NCI-H1092 (cell line): ENCODE results near the gene CRY2.
"Not testable (repeated sequence)": the region's sequence is repeated elsewhere in the genome, so short reads cannot be mapped to it uniquely, and the experiment has no call there.

ENCODE experiments used
- DNase-seq: peaks from one replicate; lab custom pipeline; 2025; lab: John Stamatoyannopoulos, UW

The CRY2 gene

DNA sequence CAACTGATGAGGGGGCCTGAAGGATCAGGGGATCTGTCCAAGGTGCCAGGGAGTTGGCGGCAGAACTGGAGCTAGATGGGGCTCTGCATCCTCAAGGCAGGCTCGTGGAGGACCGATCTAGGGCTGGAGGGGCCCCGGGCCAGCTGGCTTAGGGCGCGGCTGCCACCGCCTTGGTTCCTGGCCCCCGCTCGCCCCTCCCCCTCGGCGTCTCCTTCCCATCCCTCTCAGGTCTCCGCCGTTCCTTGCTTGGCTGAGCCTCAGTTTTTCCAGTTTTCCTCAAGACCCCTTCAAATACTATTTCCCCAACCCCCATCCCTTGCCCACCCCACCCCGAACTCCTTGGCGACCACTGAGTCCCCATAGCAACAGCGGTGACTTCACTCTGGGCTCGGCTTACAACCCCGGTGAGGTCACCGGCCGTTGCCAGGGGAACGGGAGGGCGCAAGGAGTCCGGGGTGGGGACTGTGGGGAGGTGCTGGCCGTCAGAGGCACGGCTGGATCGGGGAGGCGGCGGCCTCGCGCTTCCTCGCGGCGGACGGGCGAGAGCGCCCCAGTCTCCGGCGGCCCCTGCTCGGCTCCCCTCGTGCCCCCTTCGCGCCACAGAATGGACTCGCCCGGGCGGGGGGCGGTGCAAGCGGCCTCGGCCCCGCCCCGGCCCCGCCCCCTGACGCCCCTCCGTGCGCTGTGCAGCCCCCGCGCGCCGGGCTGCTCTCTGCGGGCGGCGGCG, 52.3 kb downstream of the CRY2 start:
- peak; percentile 95 for DNase-seq

DNA sequence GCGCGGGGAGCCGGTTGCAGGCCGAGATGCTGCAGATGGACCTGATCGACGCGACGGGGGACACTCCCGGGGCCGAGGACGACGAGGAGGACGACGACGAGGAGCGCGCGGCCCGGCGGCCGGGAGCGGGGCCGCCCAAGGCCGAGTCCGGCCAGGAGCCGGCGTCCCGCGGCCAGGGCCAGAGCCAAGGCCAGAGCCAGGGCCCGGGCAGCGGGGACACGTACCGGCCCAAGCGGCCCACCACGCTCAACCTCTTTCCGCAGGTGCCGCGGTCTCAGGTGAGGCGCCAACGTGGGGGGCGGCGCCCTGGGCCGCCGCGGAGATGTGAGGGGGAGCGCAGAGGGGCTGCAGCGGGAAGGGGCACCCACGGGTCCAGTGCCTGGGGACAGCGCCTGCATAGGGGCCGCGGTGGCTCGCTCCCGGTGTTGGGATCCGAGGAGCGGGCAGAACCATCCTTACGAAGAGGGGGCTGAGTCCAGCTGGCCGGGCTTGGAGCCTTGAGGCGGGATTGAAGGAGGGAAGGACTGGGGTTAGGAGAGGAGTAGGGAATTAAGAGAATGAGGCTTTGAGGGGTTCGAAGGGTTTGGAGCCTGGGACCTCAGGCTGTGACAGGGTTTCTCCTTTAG, 53.0 kb downstream of the CRY2 start:
- not testable (repeated sequence) for DNase-seq

DNA sequence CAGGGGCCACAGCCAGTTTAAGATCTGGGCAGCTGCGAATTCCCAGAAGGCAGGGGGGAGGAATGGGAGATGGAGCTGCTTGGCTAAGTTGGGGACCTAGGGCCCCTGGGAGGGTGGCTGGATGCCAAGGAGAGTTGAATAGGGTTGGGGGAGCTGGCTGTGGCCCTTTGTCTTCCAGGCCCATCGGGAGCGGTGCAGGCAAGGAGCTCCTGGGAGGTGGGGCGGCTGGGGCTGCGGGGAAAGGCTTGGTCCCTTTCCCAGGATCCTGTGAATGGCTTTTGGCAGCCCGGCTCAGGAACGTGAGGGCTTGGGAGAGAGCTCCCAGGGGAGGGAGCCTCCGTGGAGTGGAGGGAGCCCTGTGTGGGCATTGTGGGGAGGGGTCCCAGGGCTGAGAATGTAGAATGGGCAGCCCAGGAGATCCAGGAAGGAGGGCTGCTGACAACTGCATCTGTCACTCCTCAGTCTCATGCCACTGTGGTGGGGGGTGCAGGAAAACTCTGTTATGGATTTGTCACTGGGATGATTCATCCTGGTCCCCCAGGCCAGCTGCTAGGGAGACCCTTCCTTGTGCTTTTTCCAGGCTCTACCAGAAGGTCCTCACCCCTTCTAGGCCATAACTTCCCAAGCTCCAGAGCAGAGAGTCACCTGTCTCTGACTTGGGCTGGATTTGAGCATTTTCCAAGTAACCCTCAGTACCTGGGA, 53.8 kb downstream of the CRY2 start:
- DNase-seq, result peak; percentile 47

DNA sequence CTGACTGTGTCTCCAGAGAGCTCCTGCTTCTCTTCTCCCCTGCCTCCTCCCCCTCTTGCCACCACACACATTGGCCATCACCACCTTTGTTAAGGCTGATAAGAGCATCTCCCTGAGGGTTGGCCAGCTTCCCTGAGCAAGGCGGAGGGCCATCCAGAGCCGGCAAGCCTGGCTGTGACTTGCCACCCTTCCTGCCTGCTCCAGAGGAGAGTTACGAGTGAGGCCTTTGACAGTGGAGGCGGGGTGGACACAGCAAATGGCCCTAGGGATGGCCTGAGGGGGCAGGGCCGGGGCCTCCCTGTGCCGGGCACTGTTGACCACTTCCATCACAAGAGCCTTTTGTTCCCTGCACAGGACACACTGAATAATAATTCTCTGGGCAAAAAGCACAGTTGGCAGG, 54.4 kb downstream of the CRY2 start:
- DNase-seq, result no peak

DNA sequence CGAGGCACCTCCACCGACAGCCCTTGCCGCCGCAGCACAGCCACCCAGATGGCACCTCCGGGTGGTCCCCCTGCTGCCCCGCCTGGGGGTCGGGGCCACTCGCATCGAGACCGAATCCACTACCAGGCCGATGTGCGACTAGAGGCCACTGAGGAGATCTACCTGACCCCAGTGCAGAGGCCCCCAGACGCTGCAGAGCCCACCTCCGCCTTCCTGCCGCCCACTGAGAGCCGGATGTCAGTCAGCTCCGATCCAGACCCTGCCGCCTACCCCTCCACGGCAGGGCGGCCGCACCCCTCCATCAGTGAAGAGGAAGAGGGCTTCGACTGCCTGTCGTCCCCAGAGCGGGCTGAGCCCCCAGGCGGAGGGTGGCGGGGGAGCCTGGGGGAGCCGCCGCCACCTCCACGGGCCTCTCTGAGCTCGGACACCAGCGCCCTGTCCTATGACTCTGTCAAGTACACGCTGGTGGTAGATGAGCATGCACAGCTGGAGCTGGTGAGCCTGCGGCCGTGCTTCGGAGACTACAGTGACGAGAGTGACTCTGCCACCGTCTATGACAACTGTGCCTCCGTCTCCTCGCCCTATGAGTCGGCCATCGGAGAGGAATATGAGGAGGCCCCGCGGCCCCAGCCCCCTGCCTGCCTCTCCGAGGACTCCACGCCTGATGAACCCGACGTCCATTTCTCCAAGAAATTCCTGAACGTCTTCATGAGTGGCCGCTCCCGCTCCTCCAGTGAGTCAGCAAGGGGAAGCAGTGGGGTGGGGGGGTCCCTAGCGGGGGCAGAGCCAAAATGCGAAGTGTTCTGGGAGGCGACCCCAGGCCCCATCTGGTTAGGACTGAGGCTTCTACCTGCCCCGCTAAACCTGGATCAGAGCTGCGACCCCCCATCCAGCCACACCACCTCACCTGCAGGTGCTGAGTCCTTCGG, 55.4 kb downstream of the CRY2 start:
- no peak for DNase-seq

DNA sequence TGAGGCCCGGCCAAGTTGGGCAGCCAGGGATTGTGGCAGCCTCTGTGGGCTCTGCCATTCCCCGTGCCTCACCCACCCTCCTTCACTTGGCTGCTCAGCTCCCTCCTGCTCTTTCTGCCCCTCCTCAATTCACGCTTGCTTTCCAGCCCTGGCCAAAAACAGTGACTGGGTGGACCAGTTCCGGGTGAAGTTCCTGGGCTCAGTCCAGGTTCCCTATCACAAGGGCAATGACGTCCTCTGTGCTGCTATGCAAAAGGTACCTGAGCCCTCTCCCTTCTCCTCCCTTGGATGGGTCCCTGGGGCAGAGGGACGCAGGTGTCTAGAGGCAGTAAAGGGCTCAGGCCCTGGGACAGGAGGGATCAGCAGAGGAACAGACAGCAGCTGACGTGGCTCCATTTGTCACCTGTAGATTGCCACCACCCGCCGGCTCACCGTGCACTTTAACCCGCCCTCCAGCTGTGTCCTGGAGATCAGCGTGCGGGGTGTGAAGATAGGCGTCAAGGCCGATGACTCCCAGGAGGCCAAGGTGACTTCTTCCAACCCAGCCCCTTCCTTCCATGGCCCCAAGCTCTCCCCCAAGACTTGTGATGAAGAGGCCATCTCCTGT, 57.1 kb downstream of the CRY2 start:
- DNase-seq, result no peak

- no peak for DNase-seq
Measured at GRCh38 chr11:45905095-45905494, 57.8 kb downstream of the CRY2 start.

DNA sequence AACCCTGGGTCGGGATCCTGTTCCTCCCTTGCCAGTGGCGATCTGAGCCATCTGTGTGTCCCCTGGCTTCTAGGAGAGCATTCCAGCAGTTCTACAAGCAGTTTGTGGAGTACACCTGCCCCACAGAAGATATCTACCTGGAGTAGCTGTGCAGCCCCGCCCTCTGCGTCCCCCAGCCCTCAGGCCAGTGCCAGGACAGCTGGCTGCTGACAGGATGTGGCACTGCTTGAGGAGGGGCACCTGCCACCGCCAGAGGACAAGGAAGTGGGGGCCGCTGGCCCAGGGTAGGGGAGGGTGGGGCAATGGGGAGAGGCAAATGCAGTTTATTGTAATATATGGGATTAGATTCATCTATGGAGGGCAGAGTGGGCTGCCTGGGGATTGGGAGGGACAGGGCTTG, 58.3 kb downstream of the CRY2 start:
- DNase-seq, result not testable (repeated sequence)

DNA sequence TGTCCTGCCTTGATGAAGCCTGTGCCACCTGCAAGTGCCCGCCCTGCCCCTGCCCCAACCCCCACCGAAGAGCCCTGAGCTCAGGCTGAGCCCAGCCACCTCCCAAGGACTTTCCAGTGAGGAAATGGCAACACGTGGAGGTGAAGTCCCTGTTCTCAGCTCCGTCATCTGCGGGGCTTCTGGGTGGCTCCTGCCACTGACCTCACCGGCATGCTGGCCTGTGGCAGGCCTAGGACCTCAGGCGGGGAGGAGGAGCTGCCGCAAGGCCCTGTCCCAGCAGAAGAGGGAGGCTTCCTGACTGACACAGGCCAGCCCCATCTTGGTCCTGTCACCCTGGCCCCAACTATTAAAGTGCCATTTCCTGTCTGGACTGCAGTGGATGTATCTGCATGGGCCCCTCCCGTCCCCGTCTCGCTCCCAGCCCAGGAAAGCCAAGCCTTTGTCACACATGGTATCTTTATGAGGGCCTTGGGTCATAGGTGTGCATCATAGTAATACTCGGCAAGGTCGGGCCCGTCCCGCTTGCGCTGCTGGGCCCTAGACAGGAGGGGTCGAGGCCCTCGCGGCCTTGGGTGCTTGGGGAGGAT, 58.9 kb downstream of the CRY2 start:
- no peak for DNase-seq

DNA sequence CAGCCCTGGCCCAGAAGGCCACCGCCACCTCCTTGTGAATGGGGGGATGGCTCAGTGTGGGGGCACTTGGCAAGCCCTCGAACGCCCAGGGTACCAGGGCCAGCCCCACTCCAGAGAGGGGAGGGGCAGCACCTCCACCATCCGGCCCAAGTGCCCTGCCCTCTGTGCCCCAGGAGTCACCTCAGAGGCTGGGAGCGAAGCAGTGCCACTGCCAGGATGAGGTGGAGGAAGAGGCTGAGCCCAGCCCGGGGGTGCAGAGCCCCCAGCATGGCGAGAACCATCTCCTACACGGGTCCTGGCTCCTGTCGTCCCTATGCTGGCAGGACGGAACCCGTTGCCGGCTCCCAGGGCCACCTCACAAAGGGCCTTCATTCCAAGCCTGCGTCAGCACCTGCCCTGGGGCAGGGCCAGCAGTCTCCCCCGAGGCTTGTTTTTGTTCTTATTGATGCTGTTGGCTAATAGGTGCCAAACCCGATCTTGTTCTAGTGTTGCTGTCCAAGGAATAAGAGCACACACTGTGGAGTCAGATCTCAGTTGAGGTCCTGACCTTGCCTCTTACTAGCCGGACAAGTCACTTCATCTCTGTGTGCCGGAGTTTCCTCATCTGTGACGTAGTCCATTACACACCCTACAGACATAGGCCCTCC, 59.8 kb downstream of the CRY2 start, which contains the start of gene FREY1:
Gene FREY1, minus strand, starts transcription at position 307 of the 647 bp plus-strand sequence. Its CDS starts 26 bp downstream, at position 281.
- no peak for DNase-seq

GRCh38 chr11:45907911-45908370, 60.7 kb downstream of the CRY2 start:
- no peak for DNase-seq

GRCh38 chr11:45909594-45910475, 62.6 kb downstream of the CRY2 start:
- DNase-seq, result no peak

DNA sequence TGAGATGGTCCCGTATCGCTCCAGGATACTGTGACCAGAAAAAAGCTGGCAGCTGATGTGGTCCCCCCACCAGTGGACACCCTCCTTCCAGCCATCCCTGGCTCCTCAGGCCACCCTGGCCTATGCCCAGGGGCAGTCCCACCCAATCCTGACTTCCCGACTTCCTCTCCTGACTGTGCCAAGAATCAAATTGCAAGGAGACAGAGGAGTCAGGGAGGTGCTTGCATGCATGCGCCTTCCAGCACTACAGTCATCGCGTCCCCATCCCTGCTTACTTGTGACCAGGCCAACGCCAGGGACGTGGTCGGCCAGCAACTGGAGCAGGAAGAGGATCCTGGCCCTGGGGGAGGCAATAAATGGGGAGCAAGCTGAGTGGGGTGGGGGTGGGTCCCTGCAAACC, 63.3 kb downstream of the CRY2 start:
- no peak for DNase-seq

DNA sequence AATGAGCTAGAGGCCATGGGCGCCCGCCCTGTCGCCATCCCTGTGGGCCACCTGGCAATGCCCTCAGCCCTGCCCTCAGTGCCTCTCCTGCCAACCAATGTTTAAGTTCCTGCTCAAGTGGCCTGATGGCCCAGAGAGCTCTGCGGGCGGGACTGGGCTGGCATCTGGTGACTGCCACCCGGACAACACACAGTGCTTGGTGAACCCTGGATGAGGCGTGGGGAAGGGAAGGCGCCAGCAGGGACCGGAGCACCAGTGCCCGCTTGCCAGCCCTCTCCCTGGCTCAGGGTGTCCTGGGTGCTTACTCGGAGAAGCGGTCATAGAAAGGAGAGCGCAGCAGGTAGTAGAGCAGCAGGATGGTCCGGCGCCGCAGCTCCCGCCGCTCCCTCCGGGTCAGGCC, 66.2 kb downstream of the CRY2 start:
- no peak for DNase-seq

DNA sequence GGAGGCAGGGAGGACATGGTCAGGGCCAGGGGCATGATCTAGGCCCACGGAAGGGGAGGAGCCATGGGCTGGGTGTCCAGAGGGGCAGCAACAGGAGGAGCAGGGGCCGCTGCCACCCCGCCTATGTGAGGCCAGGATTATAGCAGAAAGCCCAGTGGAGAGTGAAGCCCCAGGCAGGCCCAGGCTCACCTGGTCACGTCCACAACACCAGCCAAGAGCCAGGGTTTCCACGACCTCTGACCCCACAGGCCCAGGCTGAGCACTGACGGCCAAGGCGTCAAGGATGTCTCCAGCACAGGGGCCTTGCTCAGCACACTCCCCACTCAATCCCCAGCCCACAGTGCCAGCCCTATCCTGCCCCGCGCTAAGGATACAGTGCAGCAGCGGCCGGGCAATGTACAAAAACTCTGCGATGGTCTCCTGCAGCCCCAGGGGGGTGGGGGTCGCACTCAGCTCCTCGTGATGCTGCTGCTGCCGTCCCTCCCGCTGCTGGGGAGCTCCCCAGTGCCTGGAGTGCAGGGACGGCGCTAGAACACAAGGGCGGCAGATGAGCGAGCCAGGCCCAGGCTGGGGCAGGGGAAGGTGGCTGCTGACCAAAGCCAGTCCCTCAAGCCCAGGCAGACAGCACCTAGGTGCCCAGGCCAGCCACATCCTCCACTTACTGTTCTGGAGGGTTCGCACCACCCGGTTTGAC, 66.8 kb downstream of the CRY2 start:
- DNase-seq, result no peak

GRCh38 chr11:45915446-45915845, 68.2 kb downstream of the CRY2 start:
- no peak for DNase-seq

DNA sequence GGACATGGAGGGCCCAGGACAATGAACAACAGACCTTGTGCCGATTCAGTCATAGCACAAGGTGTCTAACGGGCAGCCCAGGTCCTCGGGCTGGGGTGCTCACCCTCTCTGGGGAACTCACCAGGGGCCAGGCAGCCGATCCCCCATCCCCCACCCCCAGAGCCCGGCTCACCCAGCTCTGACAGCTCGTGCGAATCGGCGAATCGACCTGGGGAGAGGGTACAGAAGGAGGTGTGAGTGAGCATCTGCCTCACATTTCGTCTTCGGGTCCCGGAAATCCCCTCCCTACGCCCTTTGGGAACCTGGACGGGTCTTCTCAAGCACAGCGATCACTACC, 70.0 kb downstream of the CRY2 start:
- no peak for DNase-seq

DNA sequence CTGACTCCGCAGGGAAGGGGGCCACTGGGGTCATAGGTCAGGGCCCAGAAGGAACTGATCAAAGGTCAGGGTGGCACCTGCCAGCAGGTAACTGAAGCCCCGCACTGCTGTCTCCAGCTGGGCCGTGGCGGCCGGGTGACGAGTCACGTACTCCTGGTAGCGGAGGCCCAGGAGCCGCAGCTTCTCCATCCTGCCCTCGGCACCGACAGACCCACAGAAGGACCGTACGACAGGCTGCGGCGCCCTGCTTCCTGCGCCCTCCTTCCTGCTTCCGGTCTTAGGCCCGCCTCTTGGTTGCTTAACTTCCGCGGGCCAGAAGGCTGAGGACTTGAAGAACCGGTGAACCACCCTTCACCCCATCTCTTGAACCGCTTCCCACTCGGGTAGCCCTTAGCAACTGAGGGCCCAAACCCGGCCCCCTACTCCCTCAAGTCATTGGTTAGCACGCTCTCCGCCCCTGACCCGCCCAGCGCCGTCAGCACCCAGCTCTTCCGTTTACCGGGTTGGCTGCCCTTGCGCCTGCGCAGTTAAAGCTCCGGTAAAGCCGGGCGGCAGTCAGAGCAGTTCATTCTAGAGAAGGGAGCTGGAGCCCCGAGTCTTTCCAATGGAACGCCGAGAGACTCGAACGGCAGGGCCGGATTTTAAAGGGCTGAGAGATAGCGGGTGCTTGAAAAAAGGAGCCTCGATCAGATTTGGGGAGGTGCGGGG, 70.5 kb downstream of the CRY2 start, which contains the start of gene PEX16:
Gene PEX16, minus strand, starts transcription at position 255 of the 708 bp plus-strand sequence. Its CDS starts 66 bp downstream, at position 189.
- peak; percentile 98 for DNase-seq
